HG02588 (cell line): Measurements from ENCODE around the gene ARL15.
A peak's percentile ranks its signal among the peaks of the same experiment; 100 is the strongest.

Source experiments
- ATAC-seq: cut with Tn5 transposase; IDR thresholded peaks from one replicate; pipeline ENCODE4 v1.9.1; 2021; ENCODE audit warnings: mild to moderate bottlenecking, moderate library complexity; ENCODE audit not compliant: unreplicated experiment

ARL15 gene

GRCh38 chr5:54254482-54255198, 55.7 kb downstream of the ARL15 start:
- ATAC-seq: no peak

GRCh38 chr5:54251981-54252380, 58.4 kb downstream of the ARL15 start:
- ATAC-seq: no peak

- ATAC-seq: no peak
Observed at GRCh38 chr5:54249210-54250028, 61.0 kb downstream of the ARL15 start.

GRCh38 chr5:54247226-54247625, 63.1 kb downstream of the ARL15 start:
- no peak for ATAC-seq

- peak; percentile 67 for ATAC-seq
Observed at GRCh38 chr5:54243483-54244080, 66.8 kb downstream of the ARL15 start.

GRCh38 chr5:54242297-54242696, 68.1 kb downstream of the ARL15 start:
- ATAC-seq: no peak

- ATAC-seq: no peak
Observed at GRCh38 chr5:54234304-54234933, 76.0 kb downstream of the ARL15 start.

- ATAC-seq: no peak
Observed at GRCh38 chr5:54230936-54231685, 79.3 kb downstream of the ARL15 start.

- ATAC-seq: peak; percentile 92
Observed at GRCh38 chr5:54229041-54229780, 81.2 kb downstream of the ARL15 start.

- ATAC-seq: no peak
Observed at GRCh38 chr5:54227759-54228158, 82.6 kb downstream of the ARL15 start.

GRCh38 chr5:54227109-54227508, 83.3 kb downstream of the ARL15 start:
- no peak for ATAC-seq

- ATAC-seq: no peak
Observed at GRCh38 chr5:54226215-54226614, 84.2 kb downstream of the ARL15 start.

- no peak for ATAC-seq
Observed at GRCh38 chr5:54224103-54224826, 86.1 kb downstream of the ARL15 start.

GRCh38 chr5:54222336-54222735, 88.0 kb downstream of the ARL15 start:
- ATAC-seq: no peak

- ATAC-seq: no peak
Observed at GRCh38 chr5:54221135-54221534, 89.2 kb downstream of the ARL15 start.

GRCh38 chr5:54220230-54221040, 89.9 kb downstream of the ARL15 start:
- no peak for ATAC-seq

- ATAC-seq: no peak
Observed at GRCh38 chr5:54217826-54218503, 92.4 kb downstream of the ARL15 start.

- ATAC-seq: no peak
Observed at GRCh38 chr5:54215233-54215736, 95.1 kb downstream of the ARL15 start.
